GM10266 (cell line): ENCODE data around the gene HIVEP2.

Source experiments
- DNase-seq: peaks from one replicate; pipeline ENCODE4 v3.0.0; 2012; ENCODE audit errors: extremely low spot score
- TF ChIP-seq, protein P1 (sequence below): IDR thresholded peaks from 2 replicates; pipeline ENCODE4 v1.5.1; 2012; ENCODE audit warnings: mild to moderate bottlenecking, low read depth; ENCODE audit not compliant: control insufficient read depth, insufficient read depth; ENCODE audit errors: missing control alignments

The HIVEP2 gene

DNA sequence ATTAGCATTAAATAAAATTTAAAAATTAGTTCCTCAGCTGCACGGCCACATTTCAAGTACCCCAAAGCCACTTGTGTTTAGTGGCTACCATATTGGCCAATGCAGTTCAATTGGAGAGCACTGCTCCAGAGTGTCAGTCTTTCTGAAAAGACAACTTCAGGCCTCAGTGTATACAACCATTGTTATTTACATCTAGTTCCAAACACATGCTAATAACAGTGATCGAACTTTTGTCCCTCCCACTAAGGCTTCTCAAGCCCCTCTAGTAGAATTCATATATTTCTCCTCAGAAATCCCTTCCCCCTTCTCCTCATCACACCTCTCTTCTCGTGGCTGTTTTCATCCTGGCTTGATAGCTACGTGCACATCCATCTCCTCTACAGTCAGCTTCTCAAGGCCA is 32.9 kb downstream of the HIVEP2 start:
- no peak for DNase-seq
- TF ChIP-seq, protein P1, sequence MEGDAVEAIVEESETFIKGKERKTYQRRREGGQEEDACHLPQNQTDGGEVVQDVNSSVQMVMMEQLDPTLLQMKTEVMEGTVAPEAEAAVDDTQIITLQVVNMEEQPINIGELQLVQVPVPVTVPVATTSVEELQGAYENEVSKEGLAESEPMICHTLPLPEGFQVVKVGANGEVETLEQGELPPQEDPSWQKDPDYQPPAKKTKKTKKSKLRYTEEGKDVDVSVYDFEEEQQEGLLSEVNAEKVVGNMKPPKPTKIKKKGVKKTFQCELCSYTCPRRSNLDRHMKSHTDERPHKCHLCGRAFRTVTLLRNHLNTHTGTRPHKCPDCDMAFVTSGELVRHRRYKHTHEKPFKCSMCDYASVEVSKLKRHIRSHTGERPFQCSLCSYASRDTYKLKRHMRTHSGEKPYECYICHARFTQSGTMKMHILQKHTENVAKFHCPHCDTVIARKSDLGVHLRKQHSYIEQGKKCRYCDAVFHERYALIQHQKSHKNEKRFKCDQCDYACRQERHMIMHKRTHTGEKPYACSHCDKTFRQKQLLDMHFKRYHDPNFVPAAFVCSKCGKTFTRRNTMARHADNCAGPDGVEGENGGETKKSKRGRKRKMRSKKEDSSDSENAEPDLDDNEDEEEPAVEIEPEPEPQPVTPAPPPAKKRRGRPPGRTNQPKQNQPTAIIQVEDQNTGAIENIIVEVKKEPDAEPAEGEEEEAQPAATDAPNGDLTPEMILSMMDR = no peak

GRCh38 chr6:142911430-142911829 is 33.5 kb downstream of the HIVEP2 start:
- TF ChIP-seq, protein P1 = no peak
- DNase-seq = no peak

GRCh38 chr6:142909686-142910085 is 35.3 kb downstream of the HIVEP2 start:
- DNase-seq = no peak
- TF ChIP-seq, protein P1 = no peak

- TF ChIP-seq, protein P1 = no peak
- DNase-seq = no peak
Observed at GRCh38 chr6:142908235-142908634, 36.7 kb downstream of the HIVEP2 start.

DNA sequence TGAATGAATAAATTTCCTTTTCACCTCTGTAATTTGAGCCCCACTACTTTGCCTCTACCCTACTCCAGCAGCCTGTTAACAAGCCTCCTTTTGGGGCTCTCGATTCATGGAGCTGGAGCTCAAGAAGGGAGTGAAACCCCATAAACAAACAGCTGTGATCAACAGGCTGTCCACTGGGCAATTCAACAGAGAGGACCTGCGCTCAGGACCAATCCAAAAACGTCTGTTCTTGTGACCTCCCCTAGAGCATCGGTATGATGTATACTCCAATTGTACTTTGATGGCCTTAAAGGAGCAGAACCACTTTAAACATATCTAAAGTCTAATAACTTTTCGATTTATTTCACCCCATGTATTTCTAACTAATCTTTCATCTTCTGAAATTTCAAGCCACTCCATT is 37.4 kb downstream of the HIVEP2 start:
- no peak for DNase-seq
- TF ChIP-seq, protein P1 = no peak

DNA sequence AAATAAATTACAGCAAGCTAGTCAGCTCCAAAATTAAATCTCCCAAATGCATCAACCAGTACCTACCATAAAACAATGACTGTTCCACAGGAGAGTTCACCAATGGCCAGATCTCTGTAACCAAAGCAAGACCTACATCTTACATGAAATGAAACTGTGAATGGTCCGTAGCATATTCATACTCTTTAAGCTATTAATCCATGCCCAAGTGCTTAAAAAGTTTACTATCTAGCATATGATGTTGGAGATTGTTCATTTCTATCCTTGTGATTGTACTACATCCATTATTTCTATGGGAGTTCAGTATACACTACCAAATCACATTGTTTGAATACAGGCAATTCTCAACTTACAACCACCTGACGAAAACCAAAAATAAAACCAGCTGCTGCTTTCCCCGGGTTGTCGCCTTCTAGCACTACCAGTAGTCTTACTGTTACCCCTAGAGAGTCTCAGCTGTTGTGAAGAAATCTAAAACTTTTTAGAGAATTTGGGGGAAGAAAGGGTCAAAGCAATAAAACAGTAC is 38.0 kb downstream of the HIVEP2 start:
- no peak for DNase-seq

GRCh38 chr6:142903812-142904211 is 41.2 kb downstream of the HIVEP2 start:
- TF ChIP-seq, protein P1 = no peak
- DNase-seq = no peak

More for the DNA sequence above, 38.0 kb downstream of the HIVEP2 start:
- TF ChIP-seq, protein P1 = no peak
